Stimulated activated CD8-positive, alpha-beta memory T cell treated with anti-CD3 and anti-CD28 coated beads, Interleukin-7, amount 100 ng/mL, for 4 hours (primary cell): ENCODE results near the gene NCR1.
"Not testable (repeated sequence)": the region's sequence is repeated elsewhere in the genome, so short reads cannot be mapped to it uniquely, and the experiment has no call there.

Source experiments
- DNase-seq, 2 donors: peaks; one replicate each; pipeline ENCODE4 v3.0.0-alpha.2; 2020; ENCODE audit warnings: low read depth in 2 of 2

The NCR1 gene, protein sequence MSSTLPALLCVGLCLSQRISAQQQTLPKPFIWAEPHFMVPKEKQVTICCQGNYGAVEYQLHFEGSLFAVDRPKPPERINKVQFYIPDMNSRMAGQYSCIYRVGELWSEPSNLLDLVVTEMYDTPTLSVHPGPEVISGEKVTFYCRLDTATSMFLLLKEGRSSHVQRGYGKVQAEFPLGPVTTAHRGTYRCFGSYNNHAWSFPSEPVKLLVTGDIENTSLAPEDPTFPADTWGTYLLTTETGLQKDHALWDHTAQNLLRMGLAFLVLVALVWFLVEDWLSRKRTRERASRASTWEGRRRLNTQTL

DNA sequence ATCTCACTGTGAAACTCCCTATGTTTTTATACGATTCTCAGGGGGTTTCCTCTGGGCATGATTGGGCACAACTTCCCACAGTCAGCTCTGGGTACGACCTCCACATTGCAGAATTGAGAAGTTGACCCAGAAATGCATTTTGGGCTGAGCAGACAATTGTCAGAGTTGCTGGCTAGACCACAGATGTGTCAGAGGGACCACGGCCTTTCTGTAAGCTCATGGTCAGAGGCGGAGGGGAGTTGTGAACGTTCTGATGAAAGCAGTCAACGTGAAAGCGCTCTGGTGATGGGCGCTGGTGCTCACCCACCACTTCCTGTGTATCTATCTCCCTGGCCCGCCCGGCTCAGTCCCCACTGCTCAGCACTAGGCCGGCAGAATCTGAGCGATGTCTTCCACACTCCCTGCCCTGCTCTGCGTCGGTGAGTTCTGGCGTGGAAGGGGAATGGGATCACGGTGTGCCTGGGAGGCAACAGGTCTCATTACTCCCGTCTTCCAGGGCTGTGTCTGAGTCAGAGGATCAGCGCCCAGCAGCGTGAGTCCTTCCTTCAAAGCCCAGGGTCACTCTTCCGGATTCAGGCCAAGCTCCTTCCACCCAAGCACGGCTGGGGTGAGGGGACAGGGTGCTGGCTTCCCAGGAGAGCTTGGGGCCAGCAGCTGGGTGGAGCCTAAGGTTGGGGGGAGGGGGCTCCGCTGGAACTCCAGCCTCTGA lies at the start of gene NCR1:
NCR1 (plus strand) TSS at position 346 of the 709 bp plus-strand sequence; CDS start at position 386, 40 bp downstream.
- DNase-seq: peak; percentile 35 to 46

DNA sequence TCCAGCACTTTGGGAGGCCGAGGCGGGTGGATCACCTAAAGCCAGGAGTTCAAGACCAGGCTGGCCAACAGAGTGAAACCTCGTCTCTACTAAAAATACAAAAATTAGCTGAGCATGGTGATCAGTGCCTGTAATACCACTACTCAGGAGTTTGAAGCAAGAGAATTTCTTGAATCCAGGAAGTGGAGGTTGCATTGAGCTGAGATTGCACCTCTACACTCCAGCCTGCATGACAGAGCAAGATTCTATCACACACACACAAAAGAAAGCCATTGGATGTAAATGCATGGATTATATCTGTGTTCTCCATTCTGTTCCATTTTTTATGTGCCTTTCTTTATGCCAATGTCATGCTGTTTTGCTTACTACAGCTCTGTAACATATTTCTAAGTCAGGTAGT lies 47.5 kb upstream of the NCR1 start:
- DNase-seq: not testable (repeated sequence)

DNA sequence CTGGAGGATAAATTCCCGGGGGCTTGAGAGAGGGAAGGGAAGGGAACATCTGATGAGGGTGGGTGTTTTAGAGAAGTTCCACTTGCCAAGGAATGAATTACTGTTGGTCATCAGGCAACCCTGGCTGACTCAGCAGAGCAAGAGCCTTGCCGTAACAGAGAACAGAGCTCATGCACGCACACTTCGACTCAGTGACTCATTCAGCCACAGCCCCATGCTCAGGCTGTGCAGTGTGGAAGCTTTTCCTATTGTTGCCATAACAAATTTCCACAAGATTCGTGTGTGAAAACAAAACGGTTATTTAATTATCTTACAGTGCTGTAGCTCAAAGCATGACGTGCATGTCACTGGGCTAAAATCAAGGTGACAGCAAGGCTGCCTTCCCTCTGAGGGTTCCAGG lies 46.5 kb upstream of the NCR1 start:
- not testable (repeated sequence) for DNase-seq

DNA sequence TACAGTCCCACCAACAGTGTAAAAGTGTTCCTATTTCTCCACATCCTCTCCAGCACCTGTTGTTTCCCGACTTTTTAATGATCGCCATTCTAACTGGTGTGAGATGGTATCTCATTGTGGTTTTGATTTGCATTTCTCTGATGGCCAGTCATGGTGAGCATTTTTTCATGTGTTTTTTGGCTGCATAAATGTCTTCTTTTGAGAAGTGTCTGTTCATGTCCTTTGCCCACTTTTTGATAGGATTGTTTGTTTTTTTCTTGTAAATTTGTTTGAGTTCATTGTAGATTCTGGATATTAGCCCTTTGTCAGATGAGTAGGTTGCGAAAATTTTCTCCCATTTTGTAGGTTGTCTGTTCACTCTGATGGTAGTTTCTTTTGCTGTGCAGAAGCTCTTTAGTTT lies 42.5 kb upstream of the NCR1 start:
- not testable (repeated sequence) for DNase-seq

DNA sequence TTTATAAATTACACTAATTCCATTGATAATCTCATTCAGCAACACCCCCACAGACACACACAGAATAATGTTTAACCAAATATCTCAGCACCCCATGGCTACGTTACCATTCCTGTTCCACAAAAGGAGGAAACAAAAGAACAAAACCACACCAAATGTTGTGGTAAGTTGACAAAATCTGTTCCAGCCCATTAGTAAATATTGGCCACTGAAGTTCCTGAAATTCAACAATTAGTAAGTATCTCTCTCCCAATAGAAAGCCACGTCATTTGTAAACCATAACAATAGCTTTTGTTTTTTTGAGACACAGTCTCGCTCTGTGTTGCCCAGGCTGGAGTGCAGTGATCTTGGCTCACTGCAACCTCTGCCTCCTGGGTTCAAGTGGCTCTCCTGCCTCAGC lies 34.3 kb upstream of the NCR1 start:
- no peak for DNase-seq

DNA sequence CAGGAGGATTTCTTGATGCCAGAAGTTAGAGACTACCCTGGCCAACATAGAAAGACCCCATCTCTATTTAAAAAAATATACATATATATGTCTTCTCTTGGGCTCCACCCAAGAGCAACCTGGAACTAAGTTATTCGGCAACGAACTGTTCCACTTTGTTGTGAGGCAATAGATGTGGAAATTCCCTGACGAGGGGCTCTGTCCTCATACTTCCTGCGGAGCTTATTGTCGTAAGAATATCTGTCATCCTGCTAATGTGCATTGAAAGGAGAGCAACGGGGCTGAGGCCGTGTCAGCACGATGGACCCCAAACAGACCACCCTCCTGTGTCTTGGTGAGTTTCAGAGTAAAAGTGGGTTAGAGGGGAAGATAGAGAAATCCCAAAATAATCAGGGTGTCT lies 32.0 kb upstream of the NCR1 start, which contains the start of gene FCAR:
FCAR (plus strand) TSS at position 246 of the 400 bp plus-strand sequence; CDS start at position 301, 55 bp downstream.
- DNase-seq: no peak

DNA sequence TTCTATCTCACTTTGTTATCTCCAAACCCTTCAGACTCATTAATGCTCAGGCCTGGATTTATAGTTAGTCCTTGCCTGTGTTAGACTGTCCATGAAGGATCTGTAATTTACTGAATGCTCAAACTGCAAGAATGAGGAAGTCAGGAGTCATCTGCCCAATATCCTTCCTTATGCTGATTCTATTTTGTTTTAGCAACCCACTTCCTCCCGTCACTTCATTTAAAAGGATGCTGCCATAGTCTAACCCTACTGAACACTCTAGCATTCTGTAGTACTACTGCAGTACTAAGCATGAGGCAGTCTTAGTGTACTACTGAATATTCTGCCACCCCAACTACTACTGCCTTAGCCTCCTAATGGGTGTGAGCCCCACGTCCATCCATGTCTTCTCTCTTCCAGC lies 30.4 kb upstream of the NCR1 start:
- no peak for DNase-seq

DNA sequence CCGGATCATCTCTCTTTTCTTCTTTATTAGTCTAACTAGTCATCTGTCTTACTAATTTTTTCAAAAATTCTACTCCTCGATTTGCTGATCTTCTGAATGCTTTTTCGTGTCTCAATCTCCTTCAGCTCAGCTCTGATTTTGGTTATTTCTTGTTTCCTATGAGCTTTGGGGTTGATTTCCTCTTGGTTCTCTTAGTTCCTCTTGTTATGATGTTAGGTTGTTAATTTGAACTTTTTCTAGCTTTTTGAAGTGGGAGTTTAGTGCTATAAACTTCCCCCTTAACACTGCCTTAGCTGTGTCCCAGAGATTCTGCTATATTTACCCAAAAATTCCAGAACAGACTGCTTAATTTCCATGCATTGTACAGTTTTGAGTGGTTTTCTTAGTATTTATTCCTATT lies 28.5 kb upstream of the NCR1 start:
- DNase-seq: no peak

DNA sequence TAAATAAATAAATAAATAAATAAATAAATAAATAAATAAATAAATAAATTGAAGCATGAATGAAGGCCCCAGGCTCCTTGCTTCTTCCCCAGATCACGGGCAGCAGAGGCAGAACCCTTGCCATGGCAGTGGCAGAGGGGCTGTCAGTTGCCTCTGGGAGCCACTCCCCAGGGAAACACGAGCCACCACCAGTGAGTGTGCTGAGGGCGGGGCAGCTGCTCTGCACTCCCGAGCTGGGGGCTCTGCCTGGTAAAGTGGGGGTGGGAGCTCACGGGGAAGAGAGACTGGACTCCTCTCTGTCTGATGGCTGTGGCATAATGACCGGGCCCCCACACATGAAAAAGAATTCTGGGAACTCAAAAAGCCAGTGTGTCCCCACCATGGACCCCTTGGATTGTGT lies 24.1 kb upstream of the NCR1 start:
- DNase-seq: no peak

DNA sequence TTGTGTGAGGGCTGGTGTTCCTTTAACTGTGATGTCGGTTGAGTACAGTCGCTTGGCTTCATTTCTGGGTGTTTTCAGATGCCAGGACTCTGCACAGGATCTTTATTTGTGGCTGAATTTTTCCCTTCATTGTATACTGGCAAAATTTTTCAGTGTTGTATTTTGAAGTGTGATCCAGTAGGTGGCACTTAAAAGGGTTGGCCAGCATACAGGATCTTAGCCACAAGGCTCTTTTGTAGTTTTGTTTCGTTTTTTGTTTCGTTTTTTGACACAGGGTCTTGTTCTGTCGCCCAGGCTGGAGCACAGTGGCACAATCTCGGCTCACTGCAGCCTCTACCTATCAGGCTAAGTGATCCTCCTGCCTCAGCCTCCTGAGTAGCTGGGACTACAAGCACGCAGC lies 23.2 kb upstream of the NCR1 start:
- no peak for DNase-seq

DNA sequence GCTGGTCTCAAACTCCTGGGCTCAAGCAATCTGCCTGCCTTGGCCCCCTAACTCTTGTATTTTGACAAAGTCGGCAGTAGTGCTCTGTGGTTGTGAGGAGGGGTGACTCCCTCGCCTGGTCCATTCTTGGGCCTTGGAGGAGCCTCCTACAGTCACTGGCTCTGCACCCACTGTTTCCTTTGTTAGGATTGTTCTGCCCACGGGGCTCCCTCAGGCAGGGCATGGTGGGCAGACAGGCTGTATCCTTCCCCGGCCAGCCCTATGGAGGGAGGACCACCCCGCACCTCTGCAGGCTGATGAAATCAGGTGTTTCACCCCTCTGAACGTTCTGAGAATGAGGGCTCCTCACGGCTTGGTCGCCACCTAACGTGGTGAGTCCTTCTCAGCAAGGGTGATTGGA lies 22.7 kb upstream of the NCR1 start:
- DNase-seq: no peak

DNA sequence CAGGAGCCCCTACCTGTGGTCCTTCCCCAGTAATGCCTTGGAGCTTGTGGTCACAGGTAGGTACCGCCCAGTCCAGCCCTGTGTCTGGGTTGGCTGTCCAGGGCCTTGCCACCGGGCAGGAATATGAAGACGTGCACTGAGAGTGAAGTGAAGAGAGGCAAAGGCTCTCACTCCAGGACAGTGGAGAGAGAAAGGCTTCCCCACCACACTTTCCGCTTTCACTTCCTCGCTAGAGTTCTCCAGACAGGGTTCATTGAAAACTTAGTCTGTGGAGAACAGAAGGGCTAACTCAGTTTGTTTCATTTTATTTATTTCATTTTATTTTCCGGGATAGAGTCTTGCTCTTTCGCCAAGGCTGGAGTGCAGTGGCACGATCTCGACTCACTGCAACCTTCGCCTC lies 17.7 kb upstream of the NCR1 start:
- DNase-seq: no peak

DNA sequence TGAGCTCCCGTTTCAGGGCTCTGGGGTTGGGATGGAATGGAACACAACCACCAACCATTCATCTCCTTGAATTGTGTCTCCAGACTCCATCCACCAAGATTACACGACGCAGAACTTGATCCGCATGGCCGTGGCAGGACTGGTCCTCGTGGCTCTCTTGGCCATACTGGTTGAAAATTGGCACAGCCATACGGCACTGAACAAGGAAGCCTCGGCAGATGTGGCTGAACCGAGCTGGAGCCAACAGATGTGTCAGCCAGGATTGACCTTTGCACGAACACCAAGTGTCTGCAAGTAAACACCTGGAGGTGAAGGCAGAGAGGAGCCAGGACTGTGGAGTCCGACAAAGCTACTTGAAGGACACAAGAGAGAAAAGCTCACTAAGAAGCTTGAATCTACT lies 16.4 kb upstream of the NCR1 start:
- DNase-seq: no peak

DNA sequence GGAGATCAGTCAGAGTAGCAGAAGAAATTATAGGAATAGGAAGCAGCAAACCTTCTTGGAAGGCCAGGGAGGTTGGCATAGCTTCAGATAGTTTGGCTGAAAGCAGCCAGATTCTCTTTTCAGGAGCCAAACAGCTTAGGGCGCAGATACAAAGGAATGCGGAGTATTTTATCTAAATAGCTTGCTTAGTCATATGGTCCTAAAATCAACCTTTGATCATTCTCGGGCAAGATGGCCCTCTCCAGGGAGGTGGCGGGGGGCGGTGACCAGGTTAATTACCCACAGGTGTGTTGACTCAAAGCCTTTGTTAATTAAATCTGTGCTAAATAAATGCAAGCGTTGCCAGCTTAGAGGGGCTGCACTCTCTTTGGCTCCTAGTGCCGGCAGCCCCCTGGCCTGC lies 12.5 kb upstream of the NCR1 start:
- DNase-seq: no peak

DNA sequence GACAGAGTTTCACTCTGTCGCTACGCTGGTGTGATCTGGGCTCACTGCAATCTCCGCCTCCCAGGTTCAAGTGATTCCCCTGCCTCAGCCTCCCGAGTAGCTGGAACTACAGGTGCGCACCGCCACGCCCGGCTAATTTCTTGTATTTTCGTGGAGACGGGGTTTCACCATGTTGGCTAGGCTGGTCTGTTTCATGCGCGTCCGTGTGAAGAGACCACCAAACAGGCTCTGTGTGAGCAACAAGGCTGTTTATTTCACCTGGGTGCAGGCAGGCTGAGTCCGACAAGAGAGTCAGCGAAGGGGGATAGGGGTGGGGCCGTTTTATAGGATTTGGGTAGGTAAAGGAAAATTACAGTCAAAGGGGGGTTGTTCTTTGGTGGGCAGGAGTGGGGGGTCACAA lies 11.8 kb upstream of the NCR1 start:
- not testable (repeated sequence) for DNase-seq

DNA sequence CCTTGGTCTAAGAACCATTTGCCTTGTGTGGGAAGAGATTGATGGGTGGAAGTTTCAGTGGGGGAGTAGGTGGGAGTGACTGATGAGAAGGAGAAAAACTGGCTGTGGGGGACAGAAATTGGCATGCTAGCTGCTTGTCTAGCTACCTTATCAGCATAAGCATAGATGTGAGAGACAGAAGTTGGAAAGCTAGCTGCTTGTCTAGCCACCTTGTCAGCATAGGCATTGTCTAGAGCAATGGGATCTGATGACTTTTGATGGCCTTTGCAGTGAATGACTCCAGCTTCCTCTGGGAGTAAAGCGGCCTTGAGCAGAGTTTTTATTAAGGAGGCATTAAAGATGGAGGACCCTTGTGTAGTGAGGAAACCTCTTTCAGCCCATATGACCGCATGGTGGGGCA lies 9.9 kb upstream of the NCR1 start:
- no peak for DNase-seq

DNA sequence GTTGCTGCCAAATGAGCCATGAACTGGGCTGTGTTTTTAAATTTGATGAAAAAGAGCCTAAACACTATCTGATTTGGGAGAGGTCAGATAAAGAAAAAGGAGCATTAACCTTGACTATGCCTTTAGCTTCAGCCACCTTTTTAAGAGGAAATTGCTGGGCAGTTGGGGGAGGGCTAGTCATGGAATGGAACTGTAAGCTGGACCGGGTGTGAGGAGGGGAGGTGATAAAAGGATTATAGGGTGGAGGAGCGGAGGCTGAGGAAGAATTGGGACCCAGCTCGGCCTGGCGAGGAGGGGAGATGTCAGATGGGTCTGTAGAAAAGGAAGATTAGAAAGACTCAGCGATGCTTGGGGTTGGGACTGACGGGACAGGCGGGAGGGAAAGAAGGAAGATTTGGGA lies 7.3 kb upstream of the NCR1 start:
- DNase-seq: not testable (repeated sequence)

DNA sequence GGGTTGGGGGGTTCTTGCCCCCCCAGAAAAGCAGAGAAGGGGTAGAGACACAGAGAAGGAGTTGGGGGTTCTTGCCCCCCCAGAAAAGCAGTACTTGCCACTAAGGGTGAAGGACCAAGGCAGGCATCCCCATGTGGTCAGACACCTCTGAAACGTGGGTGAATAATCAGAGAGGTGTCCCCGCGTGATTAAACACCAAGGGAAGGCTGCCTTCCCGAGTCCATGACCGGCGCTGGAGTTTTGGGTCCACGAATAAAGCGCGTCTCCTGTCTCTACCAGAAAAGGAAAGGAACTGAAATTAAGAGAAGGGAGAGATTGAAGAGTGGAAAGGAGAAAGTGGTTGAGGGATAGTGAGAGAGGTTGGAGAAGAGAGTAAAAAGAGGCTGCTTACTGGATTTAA lies 6.3 kb upstream of the NCR1 start:
- DNase-seq: not testable (repeated sequence)

DNA sequence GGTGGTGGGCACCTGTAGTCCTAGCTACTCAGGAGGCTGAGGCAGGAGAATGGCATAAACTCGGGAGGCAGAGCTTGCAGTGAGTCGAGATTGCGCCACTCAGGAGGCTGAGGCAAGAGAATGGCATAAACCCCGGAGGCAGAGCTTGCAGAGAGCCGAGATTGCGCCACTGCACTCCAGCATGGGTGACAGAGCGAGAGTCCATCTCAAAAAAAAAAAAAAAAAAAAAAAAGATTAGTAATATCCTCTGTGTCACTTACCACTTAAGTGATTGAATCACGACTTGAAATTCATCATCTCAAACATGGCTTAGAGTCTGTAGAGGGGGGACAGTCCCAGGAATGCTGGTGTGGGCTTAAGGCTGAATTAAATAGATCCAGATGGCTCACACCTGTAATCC lies 4.8 kb upstream of the NCR1 start:
- DNase-seq: not testable (repeated sequence)

DNA sequence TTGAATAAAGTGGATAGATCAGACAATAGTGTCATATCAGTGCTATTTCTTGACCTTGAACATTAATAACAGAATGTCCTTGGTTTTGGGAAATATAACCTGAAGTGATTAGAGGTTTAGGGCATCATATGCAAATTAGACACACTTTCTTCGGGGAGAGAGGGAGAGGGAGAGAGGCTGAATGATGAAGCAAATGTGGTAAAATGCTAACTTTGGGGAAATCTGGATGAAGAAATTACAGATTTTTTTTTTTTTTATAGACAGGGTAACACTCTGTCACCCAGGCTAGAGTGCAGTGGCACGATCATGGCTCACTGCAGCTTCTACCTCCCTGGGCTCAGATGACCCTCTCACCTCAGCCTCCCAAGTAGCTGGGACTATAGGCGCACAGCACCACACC lies 3.9 kb upstream of the NCR1 start:
- DNase-seq: no peak

DNA sequence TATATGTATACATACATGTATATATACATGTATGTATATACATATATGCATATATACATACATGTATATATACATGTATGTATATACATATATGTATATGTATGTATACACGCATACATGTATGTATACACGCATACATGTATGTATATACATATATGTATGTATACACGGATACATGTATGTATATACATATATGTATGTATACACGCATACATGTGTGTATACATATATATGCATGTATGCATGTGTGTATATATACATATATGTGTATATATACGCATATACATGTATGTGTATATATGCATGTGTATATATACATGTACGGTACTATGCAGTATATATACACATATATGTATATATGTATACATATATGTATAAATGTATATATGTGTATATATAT lies 2.6 kb upstream of the NCR1 start:
- DNase-seq: no peak

DNA sequence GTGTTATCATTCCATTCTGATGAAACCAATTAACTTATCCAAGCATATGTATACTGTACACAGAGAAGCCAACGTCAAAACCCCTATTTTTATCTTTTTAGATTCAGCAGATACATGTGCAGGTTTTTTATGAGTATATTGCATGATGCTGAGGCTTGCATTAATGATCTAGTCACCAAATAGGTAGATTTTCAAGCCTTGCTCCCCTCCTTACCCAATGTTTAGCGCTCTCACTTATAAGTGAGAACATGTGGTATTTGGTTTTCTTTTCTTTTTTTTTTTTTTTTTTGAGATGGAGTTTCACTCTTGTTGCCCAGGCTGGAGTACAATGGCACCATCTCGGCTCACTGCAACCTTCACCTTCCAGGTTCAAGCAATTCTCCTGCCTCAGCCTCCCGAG lies 1.7 kb upstream of the NCR1 start:
- DNase-seq: not testable (repeated sequence)

DNA sequence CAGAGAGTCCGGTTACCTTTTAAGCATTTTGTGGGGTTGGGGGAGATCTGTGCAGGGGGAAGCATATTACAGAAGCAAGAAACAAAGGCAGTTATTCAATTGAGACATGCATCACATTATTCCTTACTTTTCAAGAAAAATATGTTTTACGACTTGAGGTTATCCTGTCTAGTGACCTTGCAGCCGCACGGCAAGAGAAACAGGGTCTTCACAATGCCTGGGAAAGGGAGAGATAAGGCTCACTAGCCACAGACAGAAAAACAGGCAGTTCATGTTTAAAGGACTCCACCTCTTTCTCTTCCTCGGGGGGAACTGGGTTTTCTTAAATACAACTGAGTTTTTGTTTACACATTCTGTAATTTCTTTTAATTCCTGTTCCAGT lies 536 bp upstream of the NCR1 start:
- no peak for DNase-seq
